GM12873 (cell line): ENCODE results near the gene CMTM3.

Experiments used
- CTCF ChIP-seq: IDR thresholded peaks from 2 replicates; pipeline ENCODE4 v1.5.1; 2012; ENCODE audit warnings: low read depth, mild to moderate bottlenecking, moderate library complexity, low read length, control low read depth; ENCODE audit not compliant: insufficient read depth; ENCODE audit errors: missing control alignments

CMTM3 gene

GRCh38 chr16:66658143-66658859 is 53.8 kb downstream of the CMTM3 start:
- TF ChIP-seq CTCF = no peak

GRCh38 chr16:66658860-66659190 is 54.3 kb downstream of the CMTM3 start:
- TF ChIP-seq CTCF = no peak

- TF ChIP-seq CTCF = no peak
Observed at GRCh38 chr16:66660422-66661209, 56.1 kb downstream of the CMTM3 start.

- TF ChIP-seq CTCF = no peak
Observed at GRCh38 chr16:66661210-66661560, 56.7 kb downstream of the CMTM3 start.

- TF ChIP-seq CTCF = peak; percentile 49
Observed at GRCh38 chr16:66662445-66663194, 58.1 kb downstream of the CMTM3 start.
